Measurements from ENCODE around the gene CD27.

DNA sequence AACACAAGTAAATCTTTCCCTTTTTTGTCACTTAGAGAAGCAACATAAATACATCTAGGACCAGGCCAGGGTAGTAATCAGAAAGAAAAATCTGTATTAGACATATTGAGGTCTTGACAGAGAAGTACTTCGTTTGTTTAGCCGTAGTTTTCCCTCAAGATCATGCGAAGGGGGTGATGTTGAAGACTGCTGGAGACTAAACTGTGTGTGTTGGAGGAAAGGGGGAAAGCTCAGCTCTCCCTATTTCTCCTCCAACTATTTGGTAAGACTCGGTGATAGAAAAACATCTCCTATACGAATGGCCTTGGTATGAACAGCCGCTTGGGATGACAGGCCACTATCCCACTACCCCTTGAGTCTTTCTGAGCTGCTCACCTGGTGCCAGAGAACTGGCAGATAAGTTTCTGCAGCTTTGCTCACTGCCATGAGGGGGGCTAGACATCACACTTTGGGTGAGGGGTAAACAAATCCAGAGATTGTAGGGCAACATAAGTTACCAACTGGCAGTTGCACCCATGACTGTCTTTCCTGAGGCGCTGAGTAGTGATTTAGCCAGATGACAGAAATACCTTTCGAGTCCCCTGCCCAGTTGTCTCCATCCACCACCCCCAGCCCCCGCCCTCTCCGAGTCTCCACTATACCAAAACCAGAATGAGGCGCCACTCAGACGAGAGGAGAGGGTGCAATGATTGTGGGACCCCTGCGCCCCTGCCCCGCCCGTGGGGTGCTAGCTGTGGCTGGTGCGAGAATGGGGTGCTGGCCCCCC, 25.0 kb downstream of the CD27 start:
- TF ChIP-seq, protein P1, sequence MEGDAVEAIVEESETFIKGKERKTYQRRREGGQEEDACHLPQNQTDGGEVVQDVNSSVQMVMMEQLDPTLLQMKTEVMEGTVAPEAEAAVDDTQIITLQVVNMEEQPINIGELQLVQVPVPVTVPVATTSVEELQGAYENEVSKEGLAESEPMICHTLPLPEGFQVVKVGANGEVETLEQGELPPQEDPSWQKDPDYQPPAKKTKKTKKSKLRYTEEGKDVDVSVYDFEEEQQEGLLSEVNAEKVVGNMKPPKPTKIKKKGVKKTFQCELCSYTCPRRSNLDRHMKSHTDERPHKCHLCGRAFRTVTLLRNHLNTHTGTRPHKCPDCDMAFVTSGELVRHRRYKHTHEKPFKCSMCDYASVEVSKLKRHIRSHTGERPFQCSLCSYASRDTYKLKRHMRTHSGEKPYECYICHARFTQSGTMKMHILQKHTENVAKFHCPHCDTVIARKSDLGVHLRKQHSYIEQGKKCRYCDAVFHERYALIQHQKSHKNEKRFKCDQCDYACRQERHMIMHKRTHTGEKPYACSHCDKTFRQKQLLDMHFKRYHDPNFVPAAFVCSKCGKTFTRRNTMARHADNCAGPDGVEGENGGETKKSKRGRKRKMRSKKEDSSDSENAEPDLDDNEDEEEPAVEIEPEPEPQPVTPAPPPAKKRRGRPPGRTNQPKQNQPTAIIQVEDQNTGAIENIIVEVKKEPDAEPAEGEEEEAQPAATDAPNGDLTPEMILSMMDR (IDR thresholded peaks at IDR 0.05) = no peak
- TF ChIP-seq POLR2AphosphoS5 (IDR thresholded peaks at IDR 0.05) (no peak), POLR2A (IDR thresholded peaks at IDR 0.05) (no peak)
